Measurements from ENCODE around the gene PTPRG. TPM values are rescaled to one million over a fixed set of nuclear protein-coding genes. Genes with fewer than 3 reads are reported as not detected.

The PTPRG gene
- polyA plus RNA-seq, 1 donor (not counting 4 experiments of a cell fraction or from before 2014, with no cell fraction given) = 12.1 TPM

DNA sequence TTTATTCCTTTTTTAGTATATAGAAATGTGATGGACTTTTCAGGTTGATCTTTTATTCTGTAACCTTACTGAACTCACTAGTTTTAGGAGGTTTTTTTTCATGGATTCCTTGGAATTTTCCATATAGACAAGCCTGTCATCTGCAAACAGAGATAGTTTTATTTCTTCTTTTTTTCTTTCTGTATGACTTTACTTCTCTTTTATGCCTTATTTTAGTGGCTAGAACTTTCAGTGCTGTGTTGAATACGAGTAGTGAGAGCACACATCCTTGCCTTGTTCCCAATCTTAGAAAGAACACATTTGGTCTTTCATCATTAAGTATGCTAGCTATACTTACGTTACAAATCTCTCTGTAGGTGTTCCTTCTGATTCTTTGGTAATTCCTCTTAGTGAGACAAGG lies 336.5 kb downstream of the PTPRG start:
- dilution Hi-C loops (cut with MboI; ENCODE audit: extremely low pct_ligation_motif_present, low sequenced_read_pairs) = no loop called here
- Histone ChIP-seq H3K9ac (ENCODE audit: control insufficient read depth, extremely low read depth, insufficient read depth, low read length) (no peak overlapping the region), H3K79me2 (ENCODE audit: control insufficient read depth, insufficient read depth, low read length) (peaks cover under 1% of the 10 kb centered on the region), H3K9me3 (ENCODE audit: control insufficient read depth, low read depth, low read length) (no peaks in the 10 kb centered on the region), H3K4me3 (ENCODE audit: control insufficient read depth in 2 of 3, extremely low read depth in 1 of 3, insufficient read depth in 2 of 3, low read depth in 1 of 3, low read length in 3 of 3) (no peak overlapping the region), H3K27me3 (ENCODE audit: control insufficient read depth, extremely low read depth, insufficient read depth, low read length) (no peaks in the 10 kb centered on the region), H3K9me1 (ENCODE audit: control insufficient read depth, extremely low read depth, insufficient read depth, low read length) (no peaks in the 10 kb centered on the region), H3K36me3 (ENCODE audit: control insufficient read depth in 2 of 2, extremely low read depth in 1 of 2, insufficient read depth in 2 of 2, low read length in 2 of 2) (no peaks in the 10 kb centered on the region), H3K4me2 (ENCODE audit: control insufficient read depth, extremely low read depth, insufficient read depth, low read depth, low read length) (no peak overlapping the region), H2AFZ (ENCODE audit: control insufficient read depth, low read length) (no peak overlapping the region), H4K20me1 (ENCODE audit: control insufficient read depth, extremely low read depth, insufficient read depth, low read length) (no peaks in the 10 kb centered on the region), H3K4me1 (ENCODE audit: control insufficient read depth, extremely low read depth, insufficient read depth, low read length) (peaks cover 24% of the 10 kb centered on the region), H3K27ac (ENCODE audit: control insufficient read depth, insufficient read depth, low read length) (no peak overlapping the region)
- FAIRE-seq = no peak
- no peak for TF ChIP-seq EZH2 (IDR thresholded peaks at IDR 0.05; ENCODE audit: low read length)
- TF ChIP-seq, protein P1, sequence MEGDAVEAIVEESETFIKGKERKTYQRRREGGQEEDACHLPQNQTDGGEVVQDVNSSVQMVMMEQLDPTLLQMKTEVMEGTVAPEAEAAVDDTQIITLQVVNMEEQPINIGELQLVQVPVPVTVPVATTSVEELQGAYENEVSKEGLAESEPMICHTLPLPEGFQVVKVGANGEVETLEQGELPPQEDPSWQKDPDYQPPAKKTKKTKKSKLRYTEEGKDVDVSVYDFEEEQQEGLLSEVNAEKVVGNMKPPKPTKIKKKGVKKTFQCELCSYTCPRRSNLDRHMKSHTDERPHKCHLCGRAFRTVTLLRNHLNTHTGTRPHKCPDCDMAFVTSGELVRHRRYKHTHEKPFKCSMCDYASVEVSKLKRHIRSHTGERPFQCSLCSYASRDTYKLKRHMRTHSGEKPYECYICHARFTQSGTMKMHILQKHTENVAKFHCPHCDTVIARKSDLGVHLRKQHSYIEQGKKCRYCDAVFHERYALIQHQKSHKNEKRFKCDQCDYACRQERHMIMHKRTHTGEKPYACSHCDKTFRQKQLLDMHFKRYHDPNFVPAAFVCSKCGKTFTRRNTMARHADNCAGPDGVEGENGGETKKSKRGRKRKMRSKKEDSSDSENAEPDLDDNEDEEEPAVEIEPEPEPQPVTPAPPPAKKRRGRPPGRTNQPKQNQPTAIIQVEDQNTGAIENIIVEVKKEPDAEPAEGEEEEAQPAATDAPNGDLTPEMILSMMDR (optimal IDR thresholded peaks at IDR 0.05 in 1 of 3, IDR thresholded peaks at IDR 0.05 in 1 of 3, conservative IDR thresholded peaks at IDR 0.05 in 1 of 3; ENCODE audit: extremely low read depth in 1 of 3, insufficient read depth in 2 of 3, low read length in 3 of 3) = no peak
- DNase-seq (ENCODE audit: low read depth, low spot score) = no peak

DNA sequence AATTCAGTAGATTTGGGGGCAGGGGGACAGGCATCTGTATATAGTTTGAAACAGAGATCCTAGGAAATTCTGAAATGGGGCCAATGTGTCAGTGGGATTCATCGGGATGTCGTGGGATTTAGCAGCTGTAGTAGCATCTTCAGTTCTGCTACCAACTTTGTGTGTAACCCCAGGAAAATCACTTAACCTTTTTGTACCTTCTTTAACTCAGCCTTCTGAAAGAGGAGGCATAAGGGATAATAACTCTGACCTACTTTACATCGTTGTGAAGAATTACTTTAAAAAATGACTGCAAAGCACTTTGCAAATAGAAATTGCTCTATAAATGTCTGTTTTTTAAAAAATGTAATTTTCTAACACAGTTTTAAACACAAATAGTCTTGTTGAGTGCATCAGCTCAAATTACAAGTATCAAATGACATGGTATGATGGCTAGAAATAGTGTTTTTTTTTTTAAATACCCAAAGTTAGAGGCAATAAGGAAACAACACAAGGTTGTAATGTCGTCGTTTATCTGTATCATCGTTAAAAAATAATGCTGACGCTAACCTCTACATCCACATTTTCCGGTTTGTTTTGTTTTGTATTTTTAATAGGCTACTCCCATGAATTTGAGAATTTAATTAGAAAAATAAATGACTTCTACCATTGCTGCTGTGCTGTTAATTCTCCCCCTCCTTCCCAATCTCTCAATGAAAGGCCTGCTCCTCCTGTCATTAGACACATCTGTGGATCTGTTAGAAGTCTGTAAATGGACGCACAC lies 338.5 kb downstream of the PTPRG start:
- Histone ChIP-seq H2AFZ (ENCODE audit: control insufficient read depth, low read length) (no peak overlapping the region), H3K9ac (ENCODE audit: control insufficient read depth, extremely low read depth, insufficient read depth, low read length) (no peak overlapping the region), H3K9me1 (ENCODE audit: control insufficient read depth, extremely low read depth, insufficient read depth, low read length) (no peaks in the 10 kb centered on the region), H3K9me3 (ENCODE audit: control insufficient read depth, low read depth, low read length) (no peaks in the 10 kb centered on the region), H3K27ac (ENCODE audit: control insufficient read depth, insufficient read depth, low read length) (no peak overlapping the region), H3K79me2 (ENCODE audit: control insufficient read depth, insufficient read depth, low read length) (peaks cover 1% of the 10 kb centered on the region), H3K4me2 (ENCODE audit: control insufficient read depth, extremely low read depth, insufficient read depth, low read depth, low read length) (no peak overlapping the region), H3K36me3 (ENCODE audit: control insufficient read depth in 2 of 2, extremely low read depth in 1 of 2, insufficient read depth in 2 of 2, low read length in 2 of 2) (no peaks in the 10 kb centered on the region), H3K4me3 (ENCODE audit: control insufficient read depth in 2 of 3, extremely low read depth in 1 of 3, insufficient read depth in 2 of 3, low read depth in 1 of 3, low read length in 3 of 3) (no peak overlapping the region), H3K27me3 (ENCODE audit: control insufficient read depth, extremely low read depth, insufficient read depth, low read length) (no peaks in the 10 kb centered on the region), H3K4me1 (ENCODE audit: control insufficient read depth, extremely low read depth, insufficient read depth, low read length) (peaks cover 29% of the 10 kb centered on the region), H4K20me1 (ENCODE audit: control insufficient read depth, extremely low read depth, insufficient read depth, low read length) (no peaks in the 10 kb centered on the region)
- dilution Hi-C loops (cut with MboI; ENCODE audit: extremely low pct_ligation_motif_present, low sequenced_read_pairs) = no loop called here
- FAIRE-seq = no peak
- DNase-seq (ENCODE audit: low read depth, low spot score) = no peak
- no peak for TF ChIP-seq EZH2 (IDR thresholded peaks at IDR 0.05; ENCODE audit: low read length)
- TF ChIP-seq, protein P1 (optimal IDR thresholded peaks at IDR 0.05 in 1 of 3, IDR thresholded peaks at IDR 0.05 in 1 of 3, conservative IDR thresholded peaks at IDR 0.05 in 1 of 3; ENCODE audit: extremely low read depth in 1 of 3, insufficient read depth in 2 of 3, low read length in 3 of 3) = no peak

All from keratinocyte (primary cell).